ENCODE measurements around the gene DEPDC7. TPM values are rescaled to one million over a fixed set of nuclear protein-coding genes. Genes with fewer than 3 reads are reported as not detected.
A peak's percentile ranks its signal among the peaks of the same experiment; 100 is the strongest.

DEPDC7 gene
- total and polyA plus RNA-seq, 2 of the 13 experiments (the other 11 are each of a cell fraction or from before 2014, with no cell fraction given): 17.3 to 33.3 TPM

GRCh38 chr11:33039274-33040032 lies 23.8 kb downstream of the DEPDC7 start, which contains the start of gene TCP11L1 (continued):
- TF ChIP-seq, protein P1, sequence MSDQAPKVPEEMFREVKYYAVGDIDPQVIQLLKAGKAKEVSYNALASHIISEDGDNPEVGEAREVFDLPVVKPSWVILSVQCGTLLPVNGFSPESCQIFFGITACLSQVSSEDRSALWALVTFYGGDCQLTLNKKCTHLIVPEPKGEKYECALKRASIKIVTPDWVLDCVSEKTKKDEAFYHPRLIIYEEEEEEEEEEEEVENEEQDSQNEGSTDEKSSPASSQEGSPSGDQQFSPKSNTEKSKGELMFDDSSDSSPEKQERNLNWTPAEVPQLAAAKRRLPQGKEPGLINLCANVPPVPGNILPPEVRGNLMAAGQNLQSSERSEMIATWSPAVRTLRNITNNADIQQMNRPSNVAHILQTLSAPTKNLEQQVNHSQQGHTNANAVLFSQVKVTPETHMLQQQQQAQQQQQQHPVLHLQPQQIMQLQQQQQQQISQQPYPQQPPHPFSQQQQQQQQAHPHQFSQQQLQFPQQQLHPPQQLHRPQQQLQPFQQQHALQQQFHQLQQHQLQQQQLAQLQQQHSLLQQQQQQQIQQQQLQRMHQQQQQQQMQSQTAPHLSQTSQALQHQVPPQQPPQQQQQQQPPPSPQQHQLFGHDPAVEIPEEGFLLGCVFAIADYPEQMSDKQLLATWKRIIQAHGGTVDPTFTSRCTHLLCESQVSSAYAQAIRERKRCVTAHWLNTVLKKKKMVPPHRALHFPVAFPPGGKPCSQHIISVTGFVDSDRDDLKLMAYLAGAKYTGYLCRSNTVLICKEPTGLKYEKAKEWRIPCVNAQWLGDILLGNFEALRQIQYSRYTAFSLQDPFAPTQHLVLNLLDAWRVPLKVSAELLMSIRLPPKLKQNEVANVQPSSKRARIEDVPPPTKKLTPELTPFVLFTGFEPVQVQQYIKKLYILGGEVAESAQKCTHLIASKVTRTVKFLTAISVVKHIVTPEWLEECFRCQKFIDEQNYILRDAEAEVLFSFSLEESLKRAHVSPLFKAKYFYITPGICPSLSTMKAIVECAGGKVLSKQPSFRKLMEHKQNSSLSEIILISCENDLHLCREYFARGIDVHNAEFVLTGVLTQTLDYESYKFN (CRISPR knock-in tag; conservative IDR thresholded peaks at IDR 0.05): peak; percentile 60
- TF ChIP-seq, protein P2, sequence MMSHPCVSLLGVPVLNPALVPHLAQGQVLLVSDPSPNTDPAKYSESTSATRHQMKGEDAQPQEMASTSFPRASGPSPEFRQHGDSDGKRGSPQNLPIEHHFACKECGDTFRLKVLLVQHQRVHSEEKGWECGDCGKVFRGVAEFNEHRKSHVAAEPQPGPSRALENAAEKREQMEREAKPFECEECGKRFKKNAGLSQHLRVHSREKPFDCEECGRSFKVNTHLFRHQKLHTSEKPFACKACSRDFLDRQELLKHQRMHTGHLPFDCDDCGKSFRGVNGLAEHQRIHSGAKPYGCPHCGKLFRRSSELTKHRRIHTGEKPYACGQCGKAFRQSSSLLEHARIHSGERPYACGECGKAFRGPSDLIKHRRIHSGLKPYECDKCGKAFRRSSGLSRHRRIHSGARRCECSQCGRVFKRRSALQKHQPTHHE (CRISPR knock-in tag; IDR thresholded peaks at IDR 0.05; ENCODE audit: borderline replicate concordance): peak; percentile 64; the same call in 1 of the 2 replicates
- TF ChIP-seq FIP1L1 (IDR thresholded peaks at IDR 0.05; ENCODE audit: borderline replicate concordance, insufficient read depth, low read depth, low read length): no peak
- no peak for TF ChIP-seq SP5 (CRISPR knock-in tag; IDR thresholded peaks at IDR 0.05; ENCODE audit: borderline replicate concordance, low read depth)
- peak; percentile 39; the same call in 1 of the 2 replicates for TF ChIP-seq ZNF580 (CRISPR knock-in tag; IDR thresholded peaks at IDR 0.05; ENCODE audit: borderline replicate concordance, low read depth)
- TF ChIP-seq, protein P3, sequence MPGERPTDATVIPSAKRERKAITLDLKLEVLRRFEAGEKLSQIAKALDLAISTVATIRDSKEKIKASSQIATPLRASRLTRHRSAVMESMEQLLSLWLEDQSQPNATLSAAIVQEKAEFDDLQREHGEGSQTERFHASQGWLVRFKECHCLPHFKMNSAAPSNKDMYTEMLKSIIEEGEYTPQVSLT (CRISPR knock-in tag; IDR thresholded peaks at IDR 0.05; ENCODE audit: borderline replicate concordance, low read depth): no peak; the same call in 1 of the 2 replicates
- peak in 1 of 2 experiments; percentile 71; a peak in 1 of 4 replicates for TF ChIP-seq KLF16 (CRISPR knock-in tag; IDR thresholded peaks at IDR 0.05)
- peak; percentile 62; the same call in 1 of the 2 replicates for TF ChIP-seq ZNF558 (CRISPR knock-in tag; IDR thresholded peaks at IDR 0.05; ENCODE audit: borderline replicate concordance)
- 0 out of 2 replicates have a peak, but pooled peaks have one; percentile 6 for TF ChIP-seq ZNF33B (CRISPR knock-in tag; IDR thresholded peaks at IDR 0.05)
- TF ChIP-seq ZBTB25 (CRISPR knock-in tag; IDR thresholded peaks at IDR 0.05): no peak; the same call in none of the 2 replicates
- TF ChIP-seq MLXIP (CRISPR knock-in tag; IDR thresholded peaks at IDR 0.05; ENCODE audit: borderline replicate concordance): no peak
- no peak for TF ChIP-seq ZNF251 (CRISPR knock-in tag; IDR thresholded peaks at IDR 0.05)
- TF ChIP-seq SALL2 (CRISPR knock-in tag; IDR thresholded peaks at IDR 0.05): peak; percentile 61; the same call in 1 of the 2 replicates
- no peak for TF ChIP-seq LCORL (IDR thresholded peaks at IDR 0.05)
- 0 out of 2 replicates have a peak, but pooled peaks have one; percentile 26 for TF ChIP-seq LCORL (CRISPR knock-in tag; IDR thresholded peaks at IDR 0.05)
- 0 out of 2 replicates have a peak, but pooled peaks have one; percentile 3 for TF ChIP-seq STAG1 (CRISPR knock-in tag; IDR thresholded peaks at IDR 0.05)
- TF ChIP-seq HMG20A (CRISPR knock-in tag; IDR thresholded peaks at IDR 0.05; ENCODE audit: borderline replicate concordance): no peak
- peak; percentile 76; the same call in 1 of the 2 replicates for TF ChIP-seq TOE1 (CRISPR knock-in tag; IDR thresholded peaks at IDR 0.05)
